Skeletal muscle tissue (tissue), 4 donors: ENCODE data around the gene SPEM3. TPM values are rescaled to one million over a fixed set of nuclear protein-coding genes. Genes with fewer than 3 reads are reported as not detected.
A peak's percentile ranks its signal among the peaks of the same experiment; 100 is the strongest.

Experiments used
- H3K27ac ChIP-seq: one replicate; pipeline ENCODE4 v1.7.0; 2013; ENCODE audit warnings: mild to moderate bottlenecking, low read depth, low read length, inconsistent platforms
- H3K27me3 ChIP-seq, 3 donors: one replicate each; pipeline ENCODE4 v1.7.0; 2013; ENCODE audit warnings: low read length in 3 of 3; ENCODE audit not compliant: control insufficient read depth in 3 of 3, insufficient read depth in 3 of 3
- H3K36me3 ChIP-seq, 3 donors: one replicate each; pipeline ENCODE4 v1.7.0; 2013; ENCODE audit warnings: low read length in 3 of 3; ENCODE audit not compliant: control insufficient read depth in 3 of 3, insufficient read depth in 3 of 3
- H3K4me1 ChIP-seq, 3 donors: one replicate each; pipeline ENCODE4 v1.7.0; 2013; ENCODE audit warnings: low read length in 3 of 3, mild to moderate bottlenecking in 3 of 3; ENCODE audit not compliant: control insufficient read depth in 3 of 3, insufficient read depth in 3 of 3
- H3K4me3 ChIP-seq, 3 donors: one replicate each; pipeline ENCODE4 v1.7.0; 2013; ENCODE audit warnings: low read length in 3 of 3
- H3K9ac ChIP-seq, 3 donors: one replicate each; pipeline ENCODE4 v1.7.0; 2013; ENCODE audit warnings: low read length in 3 of 3, mild to moderate bottlenecking in 3 of 3, moderate library complexity in 2 of 3, low read depth in 1 of 3
- H3K9me3 ChIP-seq, 3 donors: one replicate each; pipeline ENCODE4 v1.7.0; 2013; ENCODE audit warnings: low read length in 3 of 3; ENCODE audit not compliant: control insufficient read depth in 3 of 3
- total RNA-seq: library from RNA; depleted of rRNA; stranded (reverse); fragments of >200 nt; gene quantifications from one replicate; pipeline ENCODE4 v1.2.3, GENCODE V29; 2014
- donor health status: Osteomylitis.

Gene SPEM3
- total RNA-seq, result not detected

GRCh38 chr17:7428557-7428956 lies at the start of gene SPEM3:
SPEM3 (plus strand) TSS chr17:7428857; CDS start chr17:7428903, 46 bp downstream.
- Histone ChIP-seq H3K27ac (no peak within 1 kb of the TSS), H3K27me3 (no peaks in the 10 kb centered on the region), H3K9me3 (no peaks in the 10 kb centered on the region), H3K36me3 (no peaks in the 10 kb centered on the region), H3K4me3 (no peak within 1 kb of the TSS), H3K9ac (no peak within 1 kb of the TSS), H3K4me1 (no peaks in the 10 kb centered on the region)

DNA sequence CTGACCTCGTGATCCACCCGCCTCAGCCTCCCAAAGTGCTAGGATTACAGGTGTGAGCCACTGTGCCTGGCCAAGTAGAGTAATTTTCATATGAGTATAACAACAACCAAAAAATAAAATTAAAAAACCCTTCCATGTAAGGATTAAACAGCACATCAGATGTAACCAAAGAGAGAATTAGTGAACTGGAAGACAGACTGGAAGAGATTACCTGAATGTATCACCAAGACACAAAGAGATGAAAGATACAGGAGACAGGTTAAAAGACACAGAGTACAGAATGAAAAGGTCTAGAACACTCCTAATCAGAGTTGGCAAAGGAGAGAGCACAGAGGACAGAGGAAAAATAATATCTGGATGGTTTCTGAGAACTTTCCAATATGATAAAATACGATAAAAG lies 49.5 kb upstream of the SPEM3 start:
- Histone ChIP-seq H3K4me1 (peaks cover 24 to 34% (median 24%) of the 10 kb centered on the region in 3 donors), H3K9ac (no peak overlapping the region), H3K4me3 (no peak overlapping the region), H3K9me3 (no peaks in the 10 kb centered on the region), H3K36me3 (no peaks in the 10 kb centered on the region), H3K27ac (no peak overlapping the region), H3K27me3 (peaks cover 10 to 37% (median 29%) of the 10 kb centered on the region in 3 donors)

DNA sequence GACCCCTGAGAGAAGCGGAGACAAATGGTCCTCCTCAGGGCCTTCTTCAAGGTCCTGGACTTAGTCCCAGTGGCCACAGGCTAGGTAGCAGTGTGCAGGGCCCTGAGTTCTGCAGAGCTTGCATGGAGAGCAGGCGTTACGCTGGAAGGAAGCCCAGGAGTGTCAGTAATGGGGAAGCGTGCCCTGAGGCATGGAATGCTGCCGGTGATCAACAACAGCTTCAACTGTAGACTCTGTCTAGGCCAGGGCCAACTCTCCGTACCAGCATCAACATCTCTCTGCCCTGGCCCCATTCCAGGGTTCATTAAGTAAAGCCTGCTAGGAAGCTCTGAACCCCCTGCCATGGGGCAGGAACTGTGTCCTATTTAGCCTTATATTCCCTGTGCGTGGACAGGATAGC lies 48.3 kb upstream of the SPEM3 start:
- Histone ChIP-seq H3K9ac (peak overlapping the region; percentile 72 to 87 (median 76)), H3K4me3 (peak overlapping the region; percentile 65 to 70 (median 65))

DNA sequence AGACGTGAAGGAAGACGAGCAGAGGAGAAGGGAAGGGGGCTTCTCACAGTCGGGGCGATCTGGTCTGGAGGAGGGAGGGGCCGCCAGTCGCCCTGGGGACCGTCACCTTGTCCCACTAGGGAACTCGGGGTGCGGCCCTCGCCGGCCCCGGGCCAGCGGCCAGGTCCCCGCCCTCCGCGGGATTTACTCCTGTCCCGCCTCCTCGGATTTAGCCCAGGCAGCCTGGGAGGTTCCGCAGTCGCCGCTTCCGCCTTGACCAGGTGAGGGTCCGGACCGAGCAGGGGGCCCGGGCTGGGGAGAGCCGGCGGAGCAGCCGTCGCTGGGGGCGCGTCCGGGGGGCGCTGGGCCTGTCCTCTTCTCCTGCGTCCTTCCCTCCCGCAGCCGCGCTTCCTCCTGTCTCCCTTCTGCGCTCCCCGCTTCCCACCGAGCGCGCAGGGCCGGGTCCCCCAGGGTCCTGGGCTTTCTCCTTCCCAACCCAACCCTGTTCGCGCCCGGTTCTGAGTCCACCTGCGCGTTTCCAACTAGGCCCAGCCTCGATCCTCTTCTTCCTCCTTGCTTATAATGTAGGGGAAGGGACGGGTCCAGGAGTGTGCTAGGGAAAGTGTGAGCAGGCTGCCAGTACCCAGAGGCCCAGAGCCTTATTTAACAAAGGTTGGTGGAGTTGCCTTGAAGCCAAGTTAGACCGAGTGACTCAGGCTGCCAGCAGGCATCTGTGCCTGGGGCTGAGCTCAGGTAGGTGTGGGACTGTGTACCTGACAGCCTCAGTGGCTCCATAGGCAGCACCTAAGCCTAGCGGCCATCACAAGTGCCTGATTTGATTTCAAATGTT lies 47.6 kb upstream of the SPEM3 start, which contains the start of gene TNK1:
Gene TNK1 (plus strand): TSS at position 235 of the 829 bp plus-strand sequence. CDS start 1,838 bp downstream, outside the sequence.
- Histone ChIP-seq H3K27me3 (peaks cover 10 to 43% (median 29%) of the 10 kb centered on the region in 3 donors), H3K36me3 (no peaks in the 10 kb centered on the region), H3K9me3 (no peaks in the 10 kb centered on the region), H3K4me3 (peak within 1 kb of the TSS; percentile 65 to 70 (median 65)), H3K9ac (peak within 1 kb of the TSS; percentile 72 to 87 (median 76)), H3K27ac (peak within 1 kb of the TSS; percentile 84), H3K4me1 (peaks cover 24 to 34% (median 27%) of the 10 kb centered on the region in 3 donors)

More for the DNA sequence above, 48.3 kb upstream of the SPEM3 start:
- H3K36me3 ChIP-seq, result no peaks in the 10 kb centered on the region
- no peaks in the 10 kb centered on the region for H3K9me3 ChIP-seq
- H3K4me1 ChIP-seq, result peaks cover 24 to 34% (median 27%) of the 10 kb centered on the region in 3 donors
- H3K27me3 ChIP-seq, result peaks cover 10 to 43% (median 29%) of the 10 kb centered on the region in 3 donors
- H3K27ac ChIP-seq, result peak overlapping the region; percentile 84

DNA sequence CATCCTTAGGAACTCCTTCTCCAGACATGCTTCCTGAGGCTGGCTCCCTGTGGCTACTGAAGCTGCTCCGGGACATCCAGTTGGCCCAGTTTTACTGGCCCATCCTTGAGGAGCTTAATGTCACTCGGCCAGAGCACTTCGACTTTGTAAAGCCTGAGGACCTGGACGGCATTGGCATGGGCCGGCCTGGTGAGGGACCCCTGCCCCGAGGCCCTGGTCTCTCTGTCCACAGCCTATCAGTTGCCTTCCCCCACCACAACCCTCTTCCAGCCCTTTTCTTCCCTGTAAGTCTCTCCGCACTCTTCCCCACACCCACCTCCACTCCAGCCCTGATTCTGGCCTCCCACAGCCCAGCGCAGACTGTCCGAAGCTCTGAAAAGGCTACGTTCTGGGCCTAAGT lies 45.8 kb upstream of the SPEM3 start:
- H3K27me3 ChIP-seq, result peaks cover 10 to 43% (median 29%) of the 10 kb centered on the region in 3 donors
- no peaks in the 10 kb centered on the region for H3K9me3 ChIP-seq
- no peak overlapping the region for H3K9ac ChIP-seq
- no peaks in the 10 kb centered on the region for H3K36me3 ChIP-seq
- no peak overlapping the region for H3K27ac ChIP-seq
- no peak overlapping the region for H3K4me3 ChIP-seq
- H3K4me1 ChIP-seq, result peaks cover 24 to 34% (median 27%) of the 10 kb centered on the region in 3 donors

GRCh38 chr17:7383371-7383741 lies 45.3 kb upstream of the SPEM3 start:
- Histone ChIP-seq H3K27me3 (peaks cover 10 to 43% (median 29%) of the 10 kb centered on the region in 3 donors), H3K9me3 (no peaks in the 10 kb centered on the region), H3K9ac (peak overlapping the region in 1 of 3 donors; percentile 60), H3K4me1 (peaks cover 24 to 34% (median 27%) of the 10 kb centered on the region in 3 donors), H3K36me3 (peaks cover 0 to under 1% (median 0%) of the 10 kb centered on the region in 3 donors), H3K27ac (no peak overlapping the region), H3K4me3 (peak overlapping the region; percentile 43 to 60 (median 48))

GRCh38 chr17:7383742-7384488 lies 44.7 kb upstream of the SPEM3 start:
- Histone ChIP-seq H3K9ac (peak overlapping the region in 1 of 3 donors; percentile 60), H3K36me3 (peaks cover 4 to 6% (median 4%) of the 10 kb centered on the region in 3 donors), H3K27ac (no peak overlapping the region), H3K4me1 (peaks cover 24 to 34% (median 27%) of the 10 kb centered on the region in 3 donors), H3K9me3 (no peaks in the 10 kb centered on the region), H3K4me3 (peak overlapping the region; percentile 43 to 60 (median 48)), H3K27me3 (peaks cover 10 to 43% (median 29%) of the 10 kb centered on the region in 3 donors)

GRCh38 chr17:7384489-7385081 lies 44.1 kb upstream of the SPEM3 start:
- peaks cover 8 to 13% (median 9%) of the 10 kb centered on the region in 3 donors for H3K36me3 ChIP-seq
- H3K27ac ChIP-seq, result no peak overlapping the region
- peak overlapping the region in 2 of 3 donors; percentile 48 to 60 for H3K4me3 ChIP-seq
- H3K9me3 ChIP-seq, result no peaks in the 10 kb centered on the region
- H3K4me1 ChIP-seq, result peaks cover 24 to 33% (median 27%) of the 10 kb centered on the region in 3 donors
- peak overlapping the region in 1 of 3 donors; percentile 60 for H3K9ac ChIP-seq
- H3K27me3 ChIP-seq, result peaks cover 10 to 43% (median 29%) of the 10 kb centered on the region in 3 donors

DNA sequence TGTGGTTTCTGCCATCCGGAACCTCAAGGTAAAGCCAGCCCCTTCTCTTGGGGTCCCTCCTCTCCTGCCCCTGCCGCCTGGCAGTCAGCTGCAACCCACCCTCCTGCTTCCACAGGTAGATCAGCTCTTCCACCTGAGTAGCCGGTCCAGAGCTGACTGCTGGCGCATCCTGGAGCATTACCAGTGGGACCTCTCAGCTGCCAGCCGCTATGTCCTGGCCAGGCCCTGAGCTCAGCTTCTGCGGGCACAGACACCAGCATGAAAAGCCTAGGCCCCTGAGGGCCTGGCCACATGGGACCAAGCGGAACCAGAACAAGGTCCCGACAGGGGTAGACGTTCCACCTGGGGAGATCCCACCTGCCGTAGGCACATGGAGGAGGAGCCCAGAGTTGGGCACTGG lies 39.8 kb upstream of the SPEM3 start:
- Histone ChIP-seq H3K27me3 (peaks cover 0 to 8% (median 0%) of the 10 kb centered on the region in 3 donors), H3K4me1 (peaks cover 3 to 13% (median 9%) of the 10 kb centered on the region in 3 donors), H3K9ac (no peak overlapping the region), H3K27ac (no peak overlapping the region), H3K36me3 (peaks cover 18 to 38% (median 28%) of the 10 kb centered on the region in 3 donors), H3K9me3 (no peaks in the 10 kb centered on the region), H3K4me3 (no peak overlapping the region)
